H1 (cell line): ENCODE results near the gene ORC6. TPM values are rescaled to one million over a fixed set of nuclear protein-coding genes. Genes with fewer than 3 reads are reported as not detected.

ENCODE experiments used
- CTCF ChIA-PET: fragments of 300-600 bp; sonication (Branson Sonifier 250); formaldehyde crosslinking; loops from one replicate; lab custom pipeline; 2021; ENCODE audit not compliant: partially characterized antibody; lab: Charles Lee
- POLR2A ChIA-PET: fragments of 300-600 bp; sonication (Branson Sonifier 250); formaldehyde crosslinking; loops from one replicate; lab custom pipeline; 2021; ENCODE audit warnings: inconsistent platforms; ENCODE audit not compliant: partially characterized antibody; lab: Charles Lee
- DNase-seq, 2 experiments: peaks; one replicate each; pipeline versions ENCODE4 v3.0.0 to v3.0.0-alpha.2; 2010 to 2022; ENCODE audit warnings: low spot score in 2 of 2, low read depth in 1 of 2, mixed read lengths in 1 of 2
- FAIRE-seq: peaks from 2 replicates; lab custom pipeline; 2011; peaks lifted over from hg19 to GRCh38; lab: Jason Lieb, UNC
- H2AFZ ChIP-seq: 2 replicates; pipeline ENCODE4 v1.8.1; 2012; ENCODE audit warnings: low read length, inconsistent platforms
- H2AK5ac ChIP-seq: 2 replicates; pipeline ENCODE4 v1.6.1; 2013; ENCODE audit warnings: low read depth, low read length
- H2BK120ac ChIP-seq: replicated peaks from 2 replicates; pipeline ENCODE3; 2013; ENCODE audit warnings: low read depth, low read length, inconsistent platforms
- H2BK12ac ChIP-seq: 2 replicates; pipeline ENCODE4 v1.6.1; 2013; ENCODE audit warnings: low read depth, low read length
- H2BK15ac ChIP-seq: 2 replicates; pipeline ENCODE4 v1.6.1; 2013; ENCODE audit warnings: low read length
- H2BK20ac ChIP-seq: 2 replicates; pipeline ENCODE4 v1.6.1; 2013; ENCODE audit warnings: low read length
- H2BK5ac ChIP-seq: 2 replicates; pipeline ENCODE4 v1.6.1; 2013; ENCODE audit warnings: low read depth, low read length
- H3K14ac ChIP-seq: 2 replicates; pipeline ENCODE4 v1.6.1; 2013; ENCODE audit warnings: inconsistent platforms; ENCODE audit not compliant: insufficient read length
- H3K18ac ChIP-seq: 2 replicates; pipeline ENCODE4 v1.6.1; 2013; ENCODE audit warnings: low read length; ENCODE audit errors: extremely low read depth
- H3K23ac ChIP-seq: 2 replicates; pipeline ENCODE4 v1.6.1; 2013; ENCODE audit warnings: inconsistent platforms; ENCODE audit not compliant: insufficient read length
- H3K23me2 ChIP-seq: 2 replicates; pipeline ENCODE4 v1.6.1; 2013; ENCODE audit warnings: low read depth, low read length
- H3K27ac ChIP-seq: 2 replicates; pipeline ENCODE4 v1.6.1; 2011; ENCODE audit warnings: low read depth, low read length, inconsistent platforms
- H3K27me3 ChIP-seq, 4 experiments: replicated peaks in 1 of 4; 1 replicate in 1 of 4; 2 replicates in 3 of 4; pipeline versions ENCODE4 v1.6.1 to v1.8.1; 2011 to 2013; ENCODE audit warnings: low read length in 3 of 4, mild to moderate bottlenecking in 3 of 4, inconsistent platforms in 2 of 4, mixed read lengths in 2 of 4, moderate library complexity in 1 of 4; ENCODE audit not compliant: control insufficient read depth in 3 of 4, insufficient read depth in 3 of 4; ENCODE audit errors: extremely low read depth in 1 of 4
- H3K36me3 ChIP-seq, 4 experiments: 2 replicates each; pipeline versions ENCODE4 v1.6.1 to v1.8.1; 2011 to 2013; ENCODE audit warnings: mild to moderate bottlenecking in 4 of 4, low read length in 3 of 4, moderate library complexity in 2 of 4, control low read depth in 1 of 4, inconsistent platforms in 1 of 4; ENCODE audit not compliant: insufficient read depth in 4 of 4, control insufficient read depth in 2 of 4
- H3K4ac ChIP-seq: replicated peaks from 2 replicates; pipeline ENCODE3; 2013; ENCODE audit warnings: low read length, low read depth, mixed read lengths, inconsistent platforms; ENCODE audit not compliant: insufficient read length
- H3K4me1 ChIP-seq, 4 experiments: replicated peaks in 1 of 4; 1 replicate in 1 of 4; 2 replicates in 3 of 4; pipeline versions ENCODE4 v1.6.1 to v1.8.1; 2011 to 2013; ENCODE audit warnings: low read length in 3 of 4, inconsistent platforms in 2 of 4, mixed read lengths in 1 of 4; ENCODE audit not compliant: insufficient read depth in 4 of 4, control insufficient read depth in 3 of 4
- H3K4me2 ChIP-seq, 2 experiments: 2 replicates each; pipeline versions ENCODE4 v1.6.1 to v1.8.1; 2011 to 2013; ENCODE audit warnings: low read depth in 2 of 2, low read length in 2 of 2, control low read depth in 1 of 2, inconsistent platforms in 1 of 2, mild to moderate bottlenecking in 1 of 2; ENCODE audit not compliant: insufficient read depth in 1 of 2
- H3K4me3 ChIP-seq, 4 experiments: fragments of 200-600, 300-600 bp in 1 of 4; sonication (generic), shearing (Covaris generic), sonication (Bioruptor Twin) in 1 of 4; 2 replicates each; pipeline versions ENCODE4 v1.5.1 to v1.8.1; 2011 to 2016; ENCODE audit warnings: low read length in 4 of 4, low read depth in 3 of 4, control low read depth in 2 of 4, inconsistent platforms in 2 of 4, mild to moderate bottlenecking in 2 of 4, mixed read lengths in 1 of 4, moderate library complexity in 1 of 4; ENCODE audit not compliant: insufficient read depth in 2 of 4; ENCODE audit errors: extremely low read depth in 1 of 4
- H3K56ac ChIP-seq: replicated peaks from 2 replicates; pipeline ENCODE3; 2013; ENCODE audit warnings: low read depth, mild to moderate bottlenecking, mixed read lengths, low read length, inconsistent platforms; ENCODE audit not compliant: insufficient read length
- H3K79me1 ChIP-seq: 2 replicates; pipeline ENCODE4 v1.6.1; 2013; ENCODE audit warnings: low read depth, low read length, control low read depth
- H3K79me2 ChIP-seq, 2 experiments: 2 replicates each; pipeline versions ENCODE4 v1.6.1 to v1.8.1; 2012 to 2013; ENCODE audit warnings: low read length in 2 of 2, mild to moderate bottlenecking in 2 of 2, inconsistent platforms in 1 of 2; ENCODE audit not compliant: insufficient read depth in 2 of 2, control insufficient read depth in 1 of 2
- H3K9ac ChIP-seq, 4 experiments: replicated peaks in 1 of 4; 1 replicate in 1 of 4; 2 replicates in 3 of 4; pipeline versions ENCODE4 v1.6.1 to v1.8.1; 2011 to 2013; ENCODE audit warnings: low read depth in 3 of 4, low read length in 3 of 4, control low read depth in 2 of 4, mild to moderate bottlenecking in 2 of 4, moderate library complexity in 2 of 4, inconsistent platforms in 1 of 4; ENCODE audit errors: extremely low read depth in 1 of 4
- H3K9me3 ChIP-seq, 2 experiments: 2 replicates each; pipeline versions ENCODE4 v1.6.1 to v1.8.1; 2012 to 2013; ENCODE audit warnings: mild to moderate bottlenecking in 2 of 2, moderate library complexity in 2 of 2, control low read depth in 1 of 2, inconsistent platforms in 1 of 2, low read depth in 1 of 2, low read length in 1 of 2, mixed read lengths in 1 of 2; ENCODE audit not compliant: insufficient read depth in 2 of 2
- H4K20me1 ChIP-seq, 2 experiments: replicated peaks in 1 of 2; 2 replicates each; pipeline versions ENCODE3 to v1.8.1; 2011 to 2013; ENCODE audit warnings: inconsistent platforms in 2 of 2, low read length in 2 of 2, mild to moderate bottlenecking in 1 of 2; ENCODE audit not compliant: insufficient read depth in 2 of 2, control insufficient read depth in 1 of 2
- H4K5ac ChIP-seq: 2 replicates; pipeline ENCODE4 v1.6.1; 2013; ENCODE audit warnings: low read length, low read depth, mixed read lengths, inconsistent platforms; ENCODE audit not compliant: insufficient read length
- H4K8ac ChIP-seq: 2 replicates; pipeline ENCODE4 v1.8.0; 2013; ENCODE audit warnings: mild to moderate bottlenecking, moderate library complexity, low read length, inconsistent platforms; ENCODE audit not compliant: insufficient read depth; ENCODE audit errors: extremely low read depth
- H4K91ac ChIP-seq: replicated peaks from 2 replicates; pipeline ENCODE3; 2013; ENCODE audit warnings: low read length, mixed read lengths, inconsistent platforms; ENCODE audit not compliant: insufficient read length
- CTBP2 ChIP-seq: IDR thresholded peaks from 2 replicates; pipeline ENCODE4 v1.7.0; 2011; ENCODE audit warnings: borderline replicate concordance, mild to moderate bottlenecking, moderate library complexity, mixed read lengths, low read length; ENCODE audit not compliant: insufficient read depth, insufficient read length
- RAD21 ChIP-seq, 2 experiments: IDR thresholded peaks in 1 of 2; conservative IDR thresholded peaks in 1 of 2; 2 replicates each; pipeline ENCODE4 v1.6.1; 2011; ENCODE audit warnings: low read depth in 2 of 2, low read length in 2 of 2, improper control_type of control experiment in 1 of 2, inconsistent platforms in 1 of 2, mild to moderate bottlenecking in 1 of 2, moderate library complexity in 1 of 2
- SUZ12 ChIP-seq: fragments of 200-600 bp; sonication (generic); IDR thresholded peaks from 2 replicates; pipeline ENCODE4 v1.6.1; 2012; ENCODE audit warnings: mild to moderate bottlenecking, inconsistent platforms, low read length, moderate library complexity, mixed read lengths
- WGBS, 2 experiments: shearing (Covaris generic) in 1 of 2; methylation state at CpG; one replicate each; pipeline versions ENCODE4 v1.1.6 to v1.1.7; 2013 to 2015; ENCODE audit warnings: low lambda C conversion rate in 2 of 2, mixed read lengths in 2 of 2, inconsistent platforms in 1 of 2, low coverage in 1 of 2, missing lambda C conversion rate in 1 of 2; ENCODE audit not compliant: insufficient replicate concordance in 2 of 2, insufficient coverage in 1 of 2, insufficient read length in 1 of 2; ENCODE audit errors: extremely low coverage in 1 of 2, missing lambda C conversion rate in 1 of 2; 5-methylcytosine and 5-hydroxymethylcytosine counted together
- polyA plus RNA-seq, 7 experiments: library from polyadenylated mRNA; depleted of rRNA in 3 of 7; stranded (reverse) in 5 of 7; unstranded in 2 of 7; fragments of >200 nt in 5 of 7; fragments of 200-250 nt in 2 of 7; gene quantifications; 1 replicate in 5 of 7; 2 replicates in 1 of 7; 4 replicates in 1 of 7; pipeline versions ENCODE4 v1.2.1 to v1.2.3, GENCODE V29; 2011 to 2013; ENCODE audit warnings: missing spikeins in 2 of 7, mixed read lengths in 2 of 7
- total RNA-seq: library from RNA; stranded (reverse); fragmentation: NEBNext Ultra II Directional; extraction: Animal tissue kit (Norgen Biotek cat#: 25700); gene quantifications from 2 replicates; pipeline ENCODE4 v1.2.1, GENCODE V29; 2021
- TF ChIP-seq, protein P1 (sequence below), 3 experiments: IDR thresholded peaks; 1 replicate in 2 of 3; 2 replicates in 1 of 3; pipeline versions ENCODE4 v1.5.1 to v1.6.1; 2011; ENCODE audit warnings: low read length in 3 of 3, mild to moderate bottlenecking in 3 of 3, inconsistent platforms in 2 of 3, low read depth in 1 of 3, moderate library complexity in 1 of 3; ENCODE audit not compliant: insufficient read depth in 1 of 3; ENCODE audit errors: control extremely low read depth in 1 of 3

Gene ORC6
- total and polyA plus RNA-seq, 2 of the 8 experiments (the other 6 are each of a cell fraction or from before 2014, with no cell fraction given), result 41.8 to 67.4 TPM

DNA sequence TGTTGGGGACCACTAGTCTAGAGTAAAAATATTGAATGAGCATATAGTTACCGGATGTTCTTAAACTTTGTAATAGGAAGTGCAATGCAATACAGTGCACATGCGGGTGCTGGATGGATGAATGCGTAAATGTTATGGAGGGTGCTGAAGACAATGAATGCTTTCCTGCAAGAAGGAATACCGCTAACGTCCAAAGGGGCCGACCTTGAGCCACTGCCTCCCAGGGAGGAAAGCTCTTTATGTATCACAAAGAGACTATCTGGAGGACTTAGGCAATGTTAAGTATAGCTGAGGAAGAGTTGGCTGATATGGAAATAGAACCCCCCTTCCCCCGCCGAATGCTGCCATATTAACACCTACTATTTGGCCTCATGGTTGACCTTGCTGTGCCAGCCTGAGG is 40.8 kb upstream of the ORC6 start:
- Histone ChIP-seq H3K4me1 (peaks cover 0 to 6% (median 2%) of the 10 kb centered on the region in 4 experiments; a peak in 1 of 7 replicates), H3K23me2 (no peaks in the 10 kb centered on the region), H4K5ac (no peak overlapping the region), H3K56ac (no peak overlapping the region), H3K9me3 (no peaks in the 10 kb centered on the region), H3K27ac (no peak overlapping the region), H3K4me2 (no peak overlapping the region), H3K4me3 (no peak overlapping the region), H4K8ac (no peak overlapping the region), H2AK5ac (no peak overlapping the region), H4K20me1 (no peaks in the 10 kb centered on the region), H3K14ac (no peak overlapping the region), H2BK20ac (no peak overlapping the region; the same call in 1 of the 2 replicates), H4K91ac (no peak overlapping the region), H3K27me3 (no peaks in the 10 kb centered on the region; a peak in 1 of 7 replicates), H2BK5ac (no peak overlapping the region), H3K18ac (no peak overlapping the region), H2BK12ac (no peak overlapping the region), H3K36me3 (no peaks in the 10 kb centered on the region), H2BK15ac (no peak overlapping the region), H3K4ac (no peak overlapping the region), H3K79me1 (no peaks in the 10 kb centered on the region), H2BK120ac (no peak overlapping the region), H3K9ac (no peak overlapping the region), H3K79me2 (no peaks in the 10 kb centered on the region), H3K23ac (no peak overlapping the region), H2AFZ (peak overlapping the region; percentile 22; the same call in 1 of the 2 replicates)
- no peak for DNase-seq
- POLR2A ChIA-PET, result no interaction called here
- no peak for FAIRE-seq
- TF ChIP-seq RAD21 (IDR thresholded peaks at IDR 0.05 in 1 of 2, conservative IDR thresholded peaks at IDR 0.05 in 1 of 2; ENCODE audit: low read depth in 2 of 2, low read length in 2 of 2) (peak; percentile 27 to 31), SUZ12 (no peak), CTBP2 (no peak)
- TF ChIP-seq, protein P1, sequence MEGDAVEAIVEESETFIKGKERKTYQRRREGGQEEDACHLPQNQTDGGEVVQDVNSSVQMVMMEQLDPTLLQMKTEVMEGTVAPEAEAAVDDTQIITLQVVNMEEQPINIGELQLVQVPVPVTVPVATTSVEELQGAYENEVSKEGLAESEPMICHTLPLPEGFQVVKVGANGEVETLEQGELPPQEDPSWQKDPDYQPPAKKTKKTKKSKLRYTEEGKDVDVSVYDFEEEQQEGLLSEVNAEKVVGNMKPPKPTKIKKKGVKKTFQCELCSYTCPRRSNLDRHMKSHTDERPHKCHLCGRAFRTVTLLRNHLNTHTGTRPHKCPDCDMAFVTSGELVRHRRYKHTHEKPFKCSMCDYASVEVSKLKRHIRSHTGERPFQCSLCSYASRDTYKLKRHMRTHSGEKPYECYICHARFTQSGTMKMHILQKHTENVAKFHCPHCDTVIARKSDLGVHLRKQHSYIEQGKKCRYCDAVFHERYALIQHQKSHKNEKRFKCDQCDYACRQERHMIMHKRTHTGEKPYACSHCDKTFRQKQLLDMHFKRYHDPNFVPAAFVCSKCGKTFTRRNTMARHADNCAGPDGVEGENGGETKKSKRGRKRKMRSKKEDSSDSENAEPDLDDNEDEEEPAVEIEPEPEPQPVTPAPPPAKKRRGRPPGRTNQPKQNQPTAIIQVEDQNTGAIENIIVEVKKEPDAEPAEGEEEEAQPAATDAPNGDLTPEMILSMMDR (IDR thresholded peaks at IDR 0.05; ENCODE audit: control extremely low read depth in 1 of 3, insufficient read depth in 1 of 3, low read depth in 1 of 3, low read length in 3 of 3), result peak; percentile 37 to 61 (median 41)
- 81% methylated on average over 8 of the region's 8 CpGs; no CpG with 5 or more reads in 1 of the 2 experiments for WGBS, 2 experiments
- CTCF ChIA-PET, result interaction anchor here (0.6 to 2.0 kb wide), 5 partner anchors 12 to 122 kb away, joined by 3 to 10 read pairs (median 3); partner anchors contain the start of gene ORC6
